Measurements from ENCODE around the gene NTM.

- TF ChIP-seq KDM1A (IDR thresholded peaks at IDR 0.05; ENCODE audit: borderline replicate concordance, low read length) = no peak
- TF ChIP-seq POLR2AphosphoS5 (IDR thresholded peaks at IDR 0.05; ENCODE audit: low read depth, low read length) = no peak
- TF ChIP-seq POLR2A (IDR thresholded peaks at IDR 0.05; ENCODE audit: control extremely low read depth in 1 of 2, low read depth in 2 of 2, low read length in 2 of 2) = no peak
- no peak for TF ChIP-seq RFX5 (IDR thresholded peaks at IDR 0.05; ENCODE audit: borderline replicate concordance, low read depth, low read length)
- no peak for TF ChIP-seq BRCA1 (IDR thresholded peaks at IDR 0.05; ENCODE audit: low read depth, low read length)
- no peak for TF ChIP-seq YY1 (IDR thresholded peaks at IDR 0.05; ENCODE audit: low read depth, low read length)
- TF ChIP-seq CTCF (IDR thresholded peaks at IDR 0.05; ENCODE audit: control extremely low read depth in 1 of 3, insufficient read depth in 1 of 3, low read depth in 1 of 3, low read length in 3 of 3) = no peak
- TF ChIP-seq SIX5 (IDR thresholded peaks at IDR 0.05; ENCODE audit: low read depth, low read length) = no peak
- no peak for TF ChIP-seq CBX5 (IDR thresholded peaks at IDR 0.05; ENCODE audit: low read depth, low read length)
- no peak for TF ChIP-seq CREB1 (IDR thresholded peaks at IDR 0.05)
- TF ChIP-seq TAF1 (IDR thresholded peaks at IDR 0.05; ENCODE audit: low read depth, low read length) = no peak
Measured at GRCh38 chr11:132256528-132257279, 886.3 kb downstream of the NTM start.
